Neutrophil (primary cell): Measurements from ENCODE around the gene SLC44A3.

Experiments used
- H3K27ac ChIP-seq: fragments of 200-600 bp; sonication (generic); 2 replicates; pipeline ENCODE4 v1.5.1; 2016; ENCODE audit warnings: mild to moderate bottlenecking, moderate library complexity
- H3K27me3 ChIP-seq: fragments of 200-600 bp; sonication (generic); 2 replicates; pipeline ENCODE4 v1.6.0; 2016; ENCODE audit warnings: mild to moderate bottlenecking
- H3K36me3 ChIP-seq: fragments of 200-600 bp; sonication (generic); 2 replicates; pipeline ENCODE4 v1.5.1; 2017
- H3K4me1 ChIP-seq, 2 experiments: fragments of 200-600 bp in 1 of 2; sonication (generic) in 1 of 2; 1 replicate in 1 of 2; 2 replicates in 1 of 2; pipeline versions ENCODE4 v1.5.1 to v1.6.1; 2013 to 2016; ENCODE audit warnings: low read depth in 1 of 2, low read length in 1 of 2, mild to moderate bottlenecking in 1 of 2, moderate library complexity in 1 of 2; ENCODE audit not compliant: control insufficient read depth in 1 of 2, insufficient read depth in 1 of 2
- H3K4me3 ChIP-seq, 2 experiments: fragments of 200-600 bp in 1 of 2; sonication (generic) in 1 of 2; 1 replicate in 1 of 2; 2 replicates in 1 of 2; pipeline ENCODE4 v1.5.1; 2013 to 2016; ENCODE audit warnings: low read depth in 1 of 2, low read length in 1 of 2, mild to moderate bottlenecking in 1 of 2, moderate library complexity in 1 of 2
- H3K9me3 ChIP-seq: fragments of 200-600 bp; sonication (generic); 2 replicates; pipeline ENCODE4 v1.5.1; 2016
- CTCF ChIP-seq: fragments of 200-600 bp; sonication (generic); IDR thresholded peaks from 2 replicates; pipeline ENCODE4 v1.5.1; 2016; ENCODE audit warnings: antibody characterized with exemption

SLC44A3 gene

DNA sequence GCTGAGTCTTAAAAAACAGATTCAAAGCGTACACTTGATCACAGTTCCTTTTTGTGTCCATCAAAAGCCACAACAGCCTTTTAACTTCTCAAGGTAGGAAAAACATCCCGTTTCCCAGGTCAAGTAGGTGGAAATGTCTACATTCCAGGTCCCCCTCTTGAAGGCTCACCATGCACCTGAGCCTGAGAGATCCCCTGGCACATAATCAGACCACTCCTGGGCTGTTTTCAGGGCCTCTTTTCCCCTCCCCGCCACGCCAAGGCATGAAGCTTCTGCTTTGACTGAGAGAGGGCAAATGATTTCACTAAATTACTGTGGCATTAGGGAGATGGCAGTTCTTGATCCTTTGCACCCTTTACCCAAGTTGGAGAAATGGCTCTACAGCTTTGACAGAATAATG lies 85.0 kb downstream of the SLC44A3 start:
- H3K36me3 ChIP-seq = no peaks in the 10 kb centered on the region
- H3K9me3 ChIP-seq = no peaks in the 10 kb centered on the region
- H3K27ac ChIP-seq = no peak overlapping the region
- no peak for TF ChIP-seq CTCF
- H3K27me3 ChIP-seq = no peaks in the 10 kb centered on the region
- no peak overlapping the region for H3K4me3 ChIP-seq
- H3K4me1 ChIP-seq = no peaks in the 10 kb centered on the region

GRCh38 chr1:94906382-94906781 lies 86.2 kb downstream of the SLC44A3 start:
- no peak overlapping the region for H3K27ac ChIP-seq
- TF ChIP-seq CTCF = no peak
- no peaks in the 10 kb centered on the region for H3K36me3 ChIP-seq
- H3K4me1 ChIP-seq = no peaks in the 10 kb centered on the region
- no peaks in the 10 kb centered on the region for H3K9me3 ChIP-seq
- H3K27me3 ChIP-seq = no peaks in the 10 kb centered on the region
- H3K4me3 ChIP-seq = no peak overlapping the region

GRCh38 chr1:94907136-94907535 lies 87.0 kb downstream of the SLC44A3 start:
- no peak for TF ChIP-seq CTCF
- Histone ChIP-seq H3K4me3 (no peak overlapping the region), H3K36me3 (no peaks in the 10 kb centered on the region), H3K9me3 (no peaks in the 10 kb centered on the region), H3K27me3 (no peaks in the 10 kb centered on the region), H3K4me1 (no peaks in the 10 kb centered on the region), H3K27ac (no peak overlapping the region)

DNA sequence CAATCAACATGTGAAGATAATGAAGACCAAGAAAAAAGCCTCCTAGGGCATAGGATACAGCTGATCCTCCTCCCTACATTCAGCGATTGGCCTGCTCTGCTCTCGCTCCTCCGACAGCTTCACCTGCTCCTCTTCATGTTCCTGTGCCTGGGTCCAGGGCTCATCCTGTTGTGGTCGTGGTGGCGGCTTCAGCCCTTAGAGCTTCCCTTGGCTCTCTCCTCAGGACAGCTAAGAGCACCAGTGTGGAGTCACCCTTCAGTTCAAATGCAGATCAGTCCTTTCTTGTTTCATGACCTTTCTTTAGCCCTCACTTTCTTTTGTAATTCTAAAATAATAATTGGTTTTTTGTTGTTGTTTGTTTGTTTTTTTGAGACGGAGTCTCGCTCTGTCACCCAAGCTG lies 88.0 kb downstream of the SLC44A3 start:
- no peaks in the 10 kb centered on the region for H3K4me1 ChIP-seq
- no peak for TF ChIP-seq CTCF
- H3K9me3 ChIP-seq = no peaks in the 10 kb centered on the region
- H3K27me3 ChIP-seq = no peaks in the 10 kb centered on the region
- H3K4me3 ChIP-seq = no peak overlapping the region
- no peak overlapping the region for H3K27ac ChIP-seq
- H3K36me3 ChIP-seq = no peaks in the 10 kb centered on the region

DNA sequence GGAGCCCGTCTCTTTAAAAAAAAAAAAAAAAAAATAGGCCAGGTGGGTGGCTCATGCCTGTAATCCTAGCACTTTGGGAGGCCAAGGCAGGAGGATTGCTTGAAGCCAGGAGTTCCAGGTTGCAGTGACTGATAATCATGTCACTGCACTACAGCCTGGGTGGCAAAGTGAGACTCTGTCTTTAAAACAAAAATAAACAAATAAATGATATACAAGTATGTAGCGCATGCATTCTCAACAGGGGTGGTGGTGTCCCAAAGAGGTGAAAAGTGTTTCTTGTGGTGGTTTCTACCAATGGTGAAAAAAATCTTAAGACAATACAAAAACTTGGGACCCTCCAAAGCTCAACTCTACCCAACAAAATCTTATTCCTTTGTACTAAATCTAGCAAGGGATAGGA lies 88.8 kb downstream of the SLC44A3 start:
- no peak overlapping the region for H3K27ac ChIP-seq
- peaks cover 4% of the 10 kb centered on the region for H3K27me3 ChIP-seq
- no peaks in the 10 kb centered on the region for H3K36me3 ChIP-seq
- no peaks in the 10 kb centered on the region for H3K9me3 ChIP-seq
- no peak overlapping the region for H3K4me3 ChIP-seq
- no peaks in the 10 kb centered on the region for H3K4me1 ChIP-seq
- TF ChIP-seq CTCF = no peak

GRCh38 chr1:94909486-94909885 lies 89.3 kb downstream of the SLC44A3 start:
- Histone ChIP-seq H3K27me3 (peaks cover 4% of the 10 kb centered on the region), H3K36me3 (no peaks in the 10 kb centered on the region), H3K4me1 (no peaks in the 10 kb centered on the region), H3K9me3 (no peaks in the 10 kb centered on the region), H3K4me3 (no peak overlapping the region), H3K27ac (no peak overlapping the region)
- no peak for TF ChIP-seq CTCF
